B cell (primary cell): ENCODE results near the gene FGF11. TPM values are rescaled to one million over a fixed set of nuclear protein-coding genes. Genes with fewer than 3 reads are reported as not detected.

Experiments used
- ATAC-seq: fragments of 200-7000 bp; cut with Tn5 transposase; one replicate; pipeline ENCODE4 v1.10.0; 2021; ENCODE audit warnings: low read depth, mild to moderate bottlenecking, moderate number of reproducible peaks, moderate library complexity
- CTCF ChIA-PET: fragments of 350-600 bp; sonication (Branson Sonifier 250); formaldehyde crosslinking; loops from one replicate; lab custom pipeline; 2021; ENCODE audit warnings: antibody characterized with exemption, inconsistent platforms; lab: Charles Lee
- POLR2A ChIA-PET: fragments of 350-600 bp; sonication (Branson Sonifier 250); formaldehyde crosslinking; loops from one replicate; lab custom pipeline; 2021; ENCODE audit warnings: antibody characterized with exemption; lab: Charles Lee
- DNase-seq: peaks from one replicate; pipeline ENCODE4 v3.0.0; 2013
- H2AFZ ChIP-seq: 2 replicates; pipeline ENCODE4 v1.6.1; 2012; ENCODE audit warnings: mild to moderate bottlenecking, low read depth, low read length; ENCODE audit not compliant: insufficient read depth, poor library complexity, severe bottlenecking
- H3K27ac ChIP-seq, 2 donors: 1 replicate in 1 of 2; 2 replicates in 1 of 2; pipeline ENCODE4 v1.5.1; 2012 to 2013; ENCODE audit warnings: low read length in 2 of 2, mild to moderate bottlenecking in 2 of 2, moderate library complexity in 1 of 2
- H3K27me3 ChIP-seq, 4 experiments: fragments of 200-600 bp in 1 of 4; sonication (generic) in 1 of 4; replicated peaks in 1 of 4; 1 replicate in 2 of 4; 2 replicates in 2 of 4; pipeline versions ENCODE4 v1.6.1 to v1.7.0; 2013 to 2016; ENCODE audit warnings: low read length in 3 of 4, mild to moderate bottlenecking in 2 of 4, mixed read lengths in 1 of 4, moderate library complexity in 1 of 4; ENCODE audit not compliant: insufficient read depth in 4 of 4, control insufficient read depth in 3 of 4; ENCODE audit errors: control extremely low read depth in 1 of 4
- H3K36me3 ChIP-seq, 2 experiments: replicated peaks in 1 of 2; 1 replicate in 1 of 2; 2 replicates in 1 of 2; pipeline versions ENCODE4 v1.6.1 to v1.7.1; 2013; ENCODE audit warnings: low read length in 1 of 2; ENCODE audit not compliant: insufficient read depth in 2 of 2, control insufficient read depth in 1 of 2; ENCODE audit errors: control extremely low read depth in 1 of 2, extremely low read depth in 1 of 2
- H3K4me1 ChIP-seq, 2 donors: fragments of 200-600 bp in 1 of 2; sonication (generic) in 1 of 2; 1 replicate in 1 of 2; 2 replicates in 1 of 2; pipeline versions ENCODE4 v1.5.1 to v1.6.1; 2013 to 2017; ENCODE audit warnings: low read length in 2 of 2; ENCODE audit not compliant: control insufficient read depth in 2 of 2, insufficient read depth in 2 of 2
- H3K4me2 ChIP-seq: replicated peaks from 2 replicates; pipeline ENCODE3; 2012; ENCODE audit warnings: mild to moderate bottlenecking, low read depth, low read length; ENCODE audit not compliant: poor library complexity, severe bottlenecking
- H3K4me3 ChIP-seq, 5 experiments: fragments of 200-600 bp in 1 of 5; sonication (generic) in 1 of 5; 1 replicate in 3 of 5; 2 replicates in 2 of 5; pipeline versions ENCODE4 v1.5.1 to v1.7.0; 2011 to 2016; ENCODE audit warnings: low read length in 4 of 5, mild to moderate bottlenecking in 4 of 5, low read depth in 2 of 5, control low read depth in 1 of 5, moderate library complexity in 1 of 5; ENCODE audit not compliant: insufficient read depth in 1 of 5; ENCODE audit errors: control extremely low read depth in 1 of 5, extremely low read depth in 1 of 5
- H3K79me2 ChIP-seq: fragments of 200-600 bp; sonication (generic); one replicate; pipeline ENCODE4 v1.6.0; 2016; ENCODE audit warnings: low read length; ENCODE audit not compliant: control insufficient read depth, insufficient read depth
- H3K9ac ChIP-seq: fragments of 200-600 bp; sonication (generic); 2 replicates; pipeline ENCODE4 v1.6.1; 2017; ENCODE audit warnings: mild to moderate bottlenecking, low read length, moderate library complexity
- H3K9me3 ChIP-seq, 3 donors: one replicate each; pipeline versions ENCODE4 v1.6.1 to v1.7.1; 2013; ENCODE audit warnings: low read length in 2 of 3; ENCODE audit not compliant: control insufficient read depth in 2 of 3, insufficient read depth in 1 of 3; ENCODE audit errors: control extremely low read depth in 1 of 3
- H4K20me1 ChIP-seq: 2 replicates; pipeline ENCODE4 v1.6.0; 2012; ENCODE audit warnings: mild to moderate bottlenecking, low read length; ENCODE audit not compliant: insufficient read depth, control insufficient read depth, poor library complexity, severe bottlenecking
- H3K27ac Mint-ChIP-seq: one replicate; pipeline ENCODE4 v1.8.0; 2021; ENCODE audit warnings: mixed read lengths
- H3K27me3 Mint-ChIP-seq: one replicate; pipeline ENCODE4 v1.8.0; 2021; ENCODE audit warnings: mixed read lengths
- H3K4me1 Mint-ChIP-seq: one replicate; pipeline ENCODE4 v1.8.0; 2021; ENCODE audit warnings: mixed read lengths
- H3K4me3 Mint-ChIP-seq: one replicate; pipeline ENCODE4 v1.8.0; 2021; ENCODE audit warnings: mixed read lengths
- H3K9me3 Mint-ChIP-seq: one replicate; pipeline ENCODE4 v1.8.0; 2022; ENCODE audit warnings: mixed read lengths; ENCODE audit not compliant: insufficient read depth
- CTCF ChIP-seq: fragments of 200-600 bp; IDR thresholded peaks from one replicate; pipeline ENCODE4 v1.8.0; 2022; ENCODE audit warnings: antibody characterized with exemption, mild to moderate bottlenecking
- EZH2 ChIP-seq: IDR thresholded peaks from 2 replicates; pipeline ENCODE4 v1.6.1; 2012; ENCODE audit warnings: borderline replicate concordance, low read depth, mild to moderate bottlenecking, moderate library complexity, low read length; ENCODE audit not compliant: insufficient read depth, poor library complexity, severe bottlenecking
- WGBS: methylation state at CpG from one replicate; pipeline ENCODE4 v1.1.5; 2013; ENCODE audit warnings: missing lambda C conversion rate; ENCODE audit not compliant: insufficient coverage; 5-methylcytosine and 5-hydroxymethylcytosine counted together
- intact Hi-C: fragments of 100-400 bp; cut with micrococcal nuclease; formaldehyde crosslinking; loops from one replicate; pipeline ENCODE4 v1.10.0; 2022
- polyA plus RNA-seq: library from polyadenylated mRNA; depleted of rRNA; stranded (reverse); fragments of >200 nt; gene quantifications from 2 replicates; pipeline ENCODE4 v1.2.3, GENCODE V29; 2012
- total RNA-seq, 2 donors: library from RNA; stranded (reverse); fragments of 120-200 nt in 1 of 2; gene quantifications; 1 replicate in 1 of 2; 2 replicates in 1 of 2; pipeline versions ENCODE4 v1.2.3 to v1.2.4, GENCODE V29; 2013 to 2022

Gene FGF11
- total and polyA plus RNA-seq, 2 donors (not counting 1 experiment from before 2014, with no cell fraction given): 2.7 to 4.6 TPM

GRCh38 chr17:7436556-7437368, 2.5 kb upstream of the FGF11 start:
- Mint-ChIP-seq H3K27ac (peak overlapping the region; percentile 94), H3K4me3 (peak overlapping the region; percentile 96), H3K4me1 (peaks cover 48% of the 10 kb centered on the region), H3K27me3 (peaks cover 32% of the 10 kb centered on the region), H3K9me3 (no peaks in the 10 kb centered on the region)
- peaks cover 0 to 34% (median 0%) of the 10 kb centered on the region in 3 donors for H3K9me3 ChIP-seq
- H3K4me2 ChIP-seq: peak overlapping the region; percentile 93
- ATAC-seq (peak; percentile 52), DNase-seq (peak; percentile 87)
- peaks cover 49% of the 10 kb centered on the region for H4K20me1 ChIP-seq
- H3K9ac ChIP-seq: peak overlapping the region; percentile 81
- peak overlapping the region in 4 of 5 experiments; percentile 77 to 85 (median 79) for H3K4me3 ChIP-seq
- H2AFZ ChIP-seq: no peak overlapping the region
- peaks cover 0 to 39% (median 28%) of the 10 kb centered on the region in 4 experiments for H3K27me3 ChIP-seq
- ChIA-PET POLR2A (interaction anchor here (0.8 to 3.2 kb wide), 13 partner anchors 33 to 250 kb away, joined by 3 to 27 read pairs (median 3); partner anchors contain the start of genes GPS2, POLR2A, SENP3 and SLC35G6), CTCF (interaction anchor here (0.6 to 4.2 kb wide), 45 partner anchors 9 to 251 kb away, joined by 3 to 43 read pairs (median 5); partner anchors contain the start of genes ACAP1, CD68, CHRNB1 and MPDU1)
- 21% methylated on average over 92 of the region's 92 CpGs for WGBS
- peaks cover 51 to 53% of the 10 kb centered on the region in 2 donors for H3K4me1 ChIP-seq
- TF ChIP-seq CTCF: peak; percentile 82
- no peak for TF ChIP-seq EZH2
- intact Hi-C loops: loop anchor here (5.0 kb wide), 2 partner anchors 399 to 1949 kb away; partner anchors contain the start of genes DERL2, MIS12 and SLC16A13
- H3K27ac ChIP-seq: peak overlapping the region; percentile 12 to 80
- peaks cover 27% of the 10 kb centered on the region for H3K79me2 ChIP-seq
- no peaks in the 10 kb centered on the region for H3K36me3 ChIP-seq
